IMR-90 (cell line): ENCODE results near the gene FOXC1.

Experiments
- BHLHE40 ChIP-seq: fragments of 150-350 bp; IDR thresholded peaks from 2 replicates; pipeline ENCODE4 v1.6.1; 2016; ENCODE audit warnings: mild to moderate bottlenecking, low read depth, low read length
- CHD1 ChIP-seq: IDR thresholded peaks from 2 replicates; pipeline ENCODE4 v1.6.1; 2012; ENCODE audit warnings: low read depth, low read length, improper control_type of control experiment
- CTCF ChIP-seq: conservative IDR thresholded peaks from 2 replicates; pipeline ENCODE4 v1.5.1; 2012; ENCODE audit warnings: mild to moderate bottlenecking, low read depth, low read length, improper control_type of control experiment
- ELK1 ChIP-seq: fragments of 150-350 bp; IDR thresholded peaks from 2 replicates; pipeline ENCODE4 v1.6.1; 2016; ENCODE audit warnings: low read depth, mild to moderate bottlenecking, low read length, moderate library complexity, borderline replicate concordance
- FOS ChIP-seq: fragments of 150-350 bp; IDR thresholded peaks from 2 replicates; pipeline ENCODE4 v1.6.1; 2016; ENCODE audit warnings: low read depth, low read length
- MAFK ChIP-seq: IDR thresholded peaks from 2 replicates; pipeline ENCODE4 v1.6.1; 2012; ENCODE audit warnings: low read depth, low read length, improper control_type of control experiment
- MAZ ChIP-seq: IDR thresholded peaks from 2 replicates; pipeline ENCODE4 v1.6.1; 2012; ENCODE audit warnings: low read depth, mild to moderate bottlenecking, low read length, improper control_type of control experiment, moderate library complexity, borderline replicate concordance
- POLR2A ChIP-seq: IDR thresholded peaks from 2 replicates; pipeline ENCODE4 v1.6.1; 2012; ENCODE audit warnings: mild to moderate bottlenecking, low read depth, low read length
- RAD21 ChIP-seq: IDR thresholded peaks from 2 replicates; pipeline ENCODE4 v1.6.1; 2012; ENCODE audit warnings: low read length, improper control_type of control experiment
- RCOR1 ChIP-seq: IDR thresholded peaks from 2 replicates; pipeline ENCODE4 v1.6.1; 2012; ENCODE audit warnings: mild to moderate bottlenecking, low read length, improper control_type of control experiment; ENCODE audit not compliant: insufficient replicate concordance
- RFX5 ChIP-seq: IDR thresholded peaks from 2 replicates; pipeline ENCODE4 v1.8.0; 2012; ENCODE audit warnings: low read depth, mild to moderate bottlenecking, low read length, moderate library complexity
- SMC3 ChIP-seq: fragments of 150-350 bp; IDR thresholded peaks from 2 replicates; pipeline ENCODE4 v1.6.1; 2016; ENCODE audit warnings: low read depth, mild to moderate bottlenecking, antibody characterized with exemption, low read length, moderate library complexity
- USF2 ChIP-seq: fragments of 150-350 bp; IDR thresholded peaks from 2 replicates; pipeline ENCODE4 v1.6.1; 2017; ENCODE audit warnings: mild to moderate bottlenecking, antibody characterized with exemption, low read length, low read depth

- TF ChIP-seq RFX5 (no peak), POLR2A (no peak), CTCF (no peak), USF2 (no peak), SMC3 (no peak), BHLHE40 (no peak), ELK1 (no peak), RAD21 (no peak), FOS (no peak), MAZ (no peak), CHD1 (no peak), RCOR1 (no peak), MAFK (no peak)
Measured at GRCh38 chr6:1622220-1622850, 12.6 kb downstream of the FOXC1 start.
